GM18909 (cell line): ENCODE measurements around the gene UBA1.

ENCODE experiments used
- ATAC-seq: cut with Tn5 transposase; IDR thresholded peaks from one replicate; pipeline ENCODE4 v1.9.1; 2021; ENCODE audit warnings: mild to moderate bottlenecking; ENCODE audit not compliant: unreplicated experiment, poor library complexity

Gene UBA1

DNA sequence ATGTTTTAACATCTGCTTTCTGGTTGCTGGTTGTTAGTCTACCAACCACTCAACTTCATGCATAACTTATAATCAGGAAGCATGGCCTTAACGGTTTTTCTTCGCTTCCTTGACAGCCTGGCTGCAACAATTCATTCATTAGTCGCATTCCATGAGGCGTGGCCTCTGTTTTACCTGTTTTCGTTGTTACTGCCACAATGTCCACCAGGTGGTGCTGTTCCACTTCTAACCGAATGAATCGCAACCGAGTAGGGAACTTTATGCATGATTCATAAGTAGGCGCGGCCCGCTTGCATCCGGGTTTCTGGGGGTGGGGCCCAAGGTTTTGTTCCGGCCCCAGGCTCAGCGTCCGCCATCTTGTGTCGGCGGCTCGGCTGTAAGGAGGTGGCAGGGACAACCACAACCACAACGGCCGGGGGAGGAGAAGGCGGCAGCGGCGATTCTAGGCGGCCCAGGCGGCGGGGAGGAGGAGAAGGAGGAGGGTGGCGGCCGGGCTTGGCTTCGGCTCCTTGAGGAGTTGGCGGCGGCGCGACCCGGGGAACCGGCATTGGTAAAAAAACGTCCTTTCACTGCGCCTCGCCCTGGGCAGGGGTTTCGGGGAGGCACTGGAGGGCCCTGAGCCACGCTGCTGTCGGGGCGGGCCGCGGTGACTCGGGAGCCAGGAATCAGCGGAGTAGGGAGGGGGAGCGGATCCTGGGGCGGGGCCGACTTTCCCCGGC is at the start of gene UBA1:
TSS of gene UBA1 (plus strand) at position 355 of the 719 bp plus-strand sequence. CDS start 4,974 bp downstream, outside the sequence.
- ATAC-seq: peak; percentile 85

DNA sequence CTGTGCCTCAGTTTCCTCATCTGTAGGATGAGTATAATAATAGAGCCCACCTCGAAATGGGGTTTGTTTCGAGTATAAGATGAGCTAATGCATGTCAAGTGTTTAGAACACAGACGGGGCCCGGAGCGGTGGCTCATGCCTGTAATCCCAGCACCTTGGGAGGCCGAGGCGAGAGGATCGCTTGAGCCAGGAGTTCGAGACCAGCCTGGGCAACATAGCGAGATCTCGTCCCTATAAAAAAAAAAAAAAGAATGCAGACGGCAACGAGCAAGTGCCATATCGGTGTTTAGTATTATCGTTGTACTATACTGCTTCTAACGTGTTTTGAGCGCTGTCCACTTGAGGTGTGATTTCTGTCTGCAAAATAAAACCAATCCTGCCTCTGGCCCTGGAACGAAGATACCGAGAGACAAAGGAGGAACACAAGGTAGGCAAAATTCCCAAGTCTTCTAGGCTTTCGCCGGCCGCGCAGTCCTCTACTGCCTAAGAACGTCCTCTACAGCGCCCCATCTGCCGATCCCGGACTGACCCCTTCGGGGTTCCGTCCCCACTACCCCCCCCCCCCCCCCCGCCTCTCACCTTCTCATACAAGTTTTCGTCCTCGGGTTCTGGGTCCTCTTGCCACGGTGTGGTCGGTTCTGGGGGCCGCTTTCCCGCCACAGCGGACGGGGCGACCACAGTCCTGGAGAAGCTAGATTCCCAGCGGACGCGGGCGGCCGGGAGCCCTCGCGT is 49.6 kb upstream of the UBA1 start:
- ATAC-seq: peak; percentile 4

DNA sequence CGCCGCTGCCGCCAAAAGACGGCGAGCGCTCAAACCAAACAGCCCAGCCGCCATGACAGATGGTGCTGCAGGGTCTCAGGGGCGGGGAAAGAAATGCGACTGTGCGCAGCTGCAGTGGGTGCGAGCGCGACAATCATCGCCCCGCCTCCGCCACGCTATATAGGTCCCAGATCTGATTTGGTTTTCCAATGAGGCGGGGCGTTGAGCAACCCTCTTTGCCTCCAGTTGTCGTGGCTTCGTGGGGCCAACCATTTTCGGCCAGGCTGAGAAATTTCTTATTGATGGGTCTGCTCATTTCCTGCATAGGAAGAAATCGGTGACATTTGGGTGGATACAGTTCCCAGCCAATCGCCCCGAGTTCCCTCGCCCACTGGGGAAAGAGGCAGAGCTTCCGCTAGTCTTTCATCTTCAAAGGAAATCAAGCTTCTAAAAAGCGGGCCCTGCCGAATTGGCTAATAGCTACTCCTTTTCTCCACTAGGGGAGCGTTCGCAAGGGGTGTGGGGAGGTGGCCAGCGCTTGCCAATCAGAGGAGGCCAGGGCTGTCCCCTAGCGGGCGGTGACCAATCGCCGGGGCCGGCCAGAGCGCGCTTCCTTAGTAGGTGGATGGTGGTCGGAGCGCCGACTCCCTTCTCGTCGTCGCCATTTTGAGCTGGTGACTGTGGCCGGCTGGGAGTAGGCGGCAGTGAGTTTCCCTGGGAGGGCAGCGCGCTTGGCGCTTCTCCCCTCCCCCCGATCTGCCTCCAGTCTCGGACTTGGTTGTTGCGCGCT is 48.8 kb upstream of the UBA1 start, which contains the start of the genes NDUFB11 and RBM10:
TSS of gene NDUFB11 (minus strand) at position 77 of the 769 bp plus-strand sequence. CDS start at position 54, 23 bp downstream.
TSS of gene RBM10 (plus strand) at position 596 of the 769 bp plus-strand sequence. CDS start 2,261 bp downstream, outside the sequence.
- ATAC-seq: peak; percentile 87

DNA sequence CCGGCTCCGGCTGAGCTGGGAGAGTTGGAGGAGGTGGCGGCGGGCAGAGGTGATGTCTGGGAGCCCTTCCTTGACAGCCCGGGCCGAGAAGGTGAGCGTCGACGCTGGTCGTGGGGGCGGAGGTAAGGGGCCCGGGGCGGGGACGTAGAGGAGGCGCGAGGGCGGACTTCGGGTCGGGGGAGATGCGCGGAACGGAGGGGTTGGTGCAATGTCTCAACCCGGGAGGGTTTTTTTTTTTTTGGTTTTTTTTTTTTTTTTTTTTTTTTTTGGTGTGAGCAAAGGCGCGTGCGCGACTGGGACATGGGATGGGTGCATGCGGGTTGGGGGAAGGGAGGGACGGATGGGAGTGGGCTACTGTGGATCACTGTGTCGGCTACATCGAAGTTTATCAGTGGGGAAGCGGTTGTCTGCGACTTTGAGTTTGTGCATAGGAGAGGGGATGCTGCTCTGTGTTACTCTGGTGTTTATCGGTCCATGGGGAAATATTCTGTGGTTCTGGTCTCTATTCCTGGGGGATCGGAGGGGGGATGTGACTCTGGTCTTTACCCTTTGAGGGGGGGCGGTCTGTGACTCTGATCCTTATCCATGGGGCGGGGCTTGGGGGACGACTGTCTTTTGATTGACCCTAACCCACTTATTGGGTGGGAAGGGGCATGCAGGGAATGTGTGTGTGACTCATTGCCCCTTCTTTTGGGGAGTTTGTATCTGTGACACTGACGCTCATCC is 48.1 kb upstream of the UBA1 start:
- peak; percentile 24 for ATAC-seq

DNA sequence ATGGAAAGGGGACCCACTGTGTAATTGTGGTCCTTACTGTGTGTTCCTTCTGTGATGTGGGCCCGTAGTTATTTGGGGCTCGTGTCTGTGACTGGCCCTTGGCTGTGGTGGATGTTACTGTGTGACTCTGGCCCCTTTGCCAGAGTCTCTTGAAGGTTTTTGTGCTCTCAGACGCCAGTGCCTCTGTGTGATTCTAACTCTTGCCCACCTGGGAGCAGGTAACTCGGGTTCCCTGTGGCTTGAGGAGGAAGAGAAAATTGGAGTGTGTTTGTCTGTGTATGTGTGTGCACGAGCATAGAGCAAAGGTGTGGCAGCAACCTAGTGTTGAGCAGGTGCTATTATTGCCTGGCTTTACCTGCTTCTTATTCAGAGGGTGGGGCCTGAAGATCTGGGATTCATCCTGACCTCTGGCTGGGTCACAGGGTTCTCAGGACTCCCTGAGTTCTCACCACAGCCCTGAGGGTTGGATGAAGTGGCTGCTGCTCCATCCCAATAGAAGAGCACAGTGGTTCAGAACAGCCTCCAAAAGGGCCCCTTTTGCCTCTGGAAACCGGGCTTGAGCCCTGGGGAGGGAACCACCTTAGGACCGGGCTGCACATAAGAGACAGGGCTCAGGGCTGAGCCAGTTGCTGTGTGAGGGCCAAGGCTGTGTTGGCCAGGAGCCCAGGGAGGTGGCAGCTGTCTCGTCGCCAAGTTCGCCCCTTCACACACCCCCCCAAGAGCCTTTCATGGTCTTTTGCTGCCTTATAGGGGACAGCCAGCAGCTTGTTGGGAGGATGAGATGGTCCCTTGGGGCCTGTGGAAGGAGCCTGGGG is 47.3 kb upstream of the UBA1 start:
- no peak for ATAC-seq

DNA sequence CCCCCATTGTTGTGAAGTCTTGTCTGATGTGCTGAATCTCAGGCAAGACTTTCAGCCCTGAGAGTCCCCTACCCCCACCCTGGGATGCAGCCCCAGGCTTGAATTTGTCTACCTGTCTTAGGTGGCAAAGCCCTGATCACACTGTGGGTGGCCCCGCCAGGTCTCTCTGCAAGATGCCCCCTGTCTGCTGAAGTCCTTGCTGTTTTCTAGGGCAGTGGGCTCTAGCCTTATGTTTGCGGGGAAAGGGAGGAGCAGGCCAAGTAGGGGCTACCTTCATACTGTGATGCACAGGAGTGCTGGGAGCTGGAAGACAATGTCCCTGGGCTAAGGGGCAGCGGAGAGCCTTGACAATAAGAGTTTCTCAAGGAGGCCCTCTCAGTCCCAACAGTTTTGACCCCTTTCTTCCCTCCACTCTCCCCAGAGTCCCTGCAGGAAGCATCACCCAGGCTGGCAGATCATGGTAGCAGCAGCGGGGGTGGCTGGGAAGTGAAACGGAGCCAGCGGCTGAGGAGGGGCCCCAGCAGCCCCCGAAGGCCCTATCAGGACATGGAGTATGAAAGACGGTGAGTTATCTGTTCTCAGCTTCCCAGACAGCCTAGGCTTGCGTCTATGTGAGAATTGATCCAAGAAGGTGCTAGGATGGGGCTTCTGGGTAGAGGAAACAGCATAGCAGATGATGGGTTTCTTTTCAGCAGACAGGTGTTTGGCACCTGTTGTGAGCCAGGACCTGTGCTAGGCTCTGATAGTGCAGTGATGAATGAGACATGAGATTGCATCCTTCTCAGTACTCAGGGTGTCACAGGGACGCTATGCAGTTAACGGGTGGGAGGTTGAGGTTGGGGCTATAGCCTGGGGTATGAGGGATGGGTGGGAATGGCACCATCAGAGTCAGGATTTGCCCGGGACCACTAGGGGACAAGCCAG is 46.4 kb upstream of the UBA1 start:
- ATAC-seq: no peak

DNA sequence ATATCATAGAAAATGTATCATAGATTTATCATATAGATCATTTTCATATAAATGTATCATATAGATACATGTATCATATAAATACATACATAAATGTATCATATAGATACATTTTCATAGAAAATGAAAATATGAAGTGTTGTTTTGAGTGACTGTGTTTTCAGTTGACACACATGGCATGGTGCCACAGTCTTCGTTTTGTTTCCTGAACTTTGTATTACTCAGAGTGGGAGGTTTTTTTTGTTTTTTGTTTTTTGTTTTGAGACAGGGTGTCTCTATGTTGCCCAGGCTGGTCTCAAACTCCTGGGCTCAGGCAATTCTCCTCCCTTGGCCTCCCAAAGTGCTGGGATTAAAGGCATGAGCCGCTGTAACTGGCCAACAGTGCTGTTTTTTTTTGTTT is 44.7 kb upstream of the UBA1 start:
- ATAC-seq: no peak

DNA sequence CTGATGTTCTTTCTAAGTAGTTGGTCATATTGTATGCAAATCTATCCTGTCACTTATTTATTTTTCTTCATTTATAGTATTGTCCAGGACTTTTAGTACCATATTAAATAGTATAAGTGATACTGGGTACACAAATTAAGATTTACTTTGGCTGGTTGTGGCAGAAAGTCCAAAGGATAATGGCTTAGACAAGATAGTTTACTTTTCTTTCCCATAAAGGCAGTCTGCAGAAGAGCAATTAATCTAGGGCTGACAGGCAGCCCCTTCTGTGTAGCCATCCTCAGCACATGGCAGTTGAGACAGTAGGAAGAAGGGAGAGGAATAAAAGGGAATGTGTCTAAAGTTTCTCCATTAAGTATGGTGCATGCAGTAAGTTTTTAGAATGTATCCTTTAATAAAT is 42.2 kb upstream of the UBA1 start:
- ATAC-seq: no peak

DNA sequence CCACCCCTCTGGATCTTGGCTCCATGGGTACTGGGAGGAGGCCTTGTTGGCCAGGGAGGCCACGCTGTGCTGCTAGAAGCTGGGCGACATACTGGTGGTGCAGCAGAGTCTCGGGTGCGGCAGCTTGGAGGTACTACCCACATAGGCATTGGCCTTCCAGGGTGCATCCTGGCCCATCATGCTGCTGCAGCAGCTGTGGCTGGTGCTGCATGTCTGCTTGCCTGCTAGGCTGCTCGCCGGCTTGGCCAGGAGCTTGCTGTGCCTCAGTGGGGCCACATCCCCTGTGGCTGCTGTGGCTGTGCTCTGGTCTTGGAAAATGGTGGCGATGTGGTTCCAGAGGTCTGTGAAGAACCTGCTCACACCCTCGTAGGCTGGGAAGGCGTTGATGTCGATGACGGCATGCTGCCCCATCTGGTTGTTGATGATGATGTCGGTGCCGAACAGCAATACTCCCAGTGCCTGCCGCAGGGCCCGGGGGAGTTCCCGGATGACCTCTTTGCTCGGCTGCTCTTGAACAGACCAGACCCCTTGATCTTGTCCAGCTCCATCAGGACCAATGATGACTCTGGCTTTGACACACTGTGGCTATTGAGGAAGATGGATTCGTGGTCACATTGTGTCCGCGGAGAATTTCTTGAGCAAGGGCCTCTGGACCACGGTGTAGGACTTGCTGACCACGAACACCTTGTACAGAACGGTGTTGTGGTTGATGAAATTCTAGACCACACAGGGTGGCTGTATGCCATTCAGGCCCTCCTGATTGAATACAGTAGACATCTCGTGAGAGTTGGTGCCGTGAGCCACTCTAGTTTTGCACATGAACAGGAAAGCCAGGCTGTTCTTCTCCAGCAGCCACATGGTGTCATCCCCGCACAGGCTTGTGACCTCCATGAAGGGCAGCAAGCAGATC is 36.8 kb upstream of the UBA1 start:
- no peak for ATAC-seq

DNA sequence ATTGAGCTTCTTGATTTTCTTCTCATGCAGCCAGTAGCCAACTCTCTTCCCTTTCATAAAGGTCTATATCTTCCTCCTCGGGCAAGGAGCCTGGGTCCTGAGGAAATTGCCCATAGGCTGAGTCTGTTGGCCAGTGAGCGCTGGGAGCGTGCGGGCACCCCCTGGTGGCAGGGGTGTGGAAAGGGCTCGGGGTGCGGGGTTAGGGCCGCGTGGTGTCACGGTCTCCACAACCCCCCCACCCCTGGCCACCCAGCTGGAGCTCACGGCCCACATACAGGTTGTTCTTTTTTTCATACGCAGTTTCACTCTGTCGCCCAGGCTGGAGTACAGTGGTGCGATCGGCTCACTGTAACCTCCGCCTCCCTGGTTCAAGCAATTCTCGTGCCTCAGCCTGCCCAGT is 35.5 kb upstream of the UBA1 start:
- ATAC-seq: no peak

DNA sequence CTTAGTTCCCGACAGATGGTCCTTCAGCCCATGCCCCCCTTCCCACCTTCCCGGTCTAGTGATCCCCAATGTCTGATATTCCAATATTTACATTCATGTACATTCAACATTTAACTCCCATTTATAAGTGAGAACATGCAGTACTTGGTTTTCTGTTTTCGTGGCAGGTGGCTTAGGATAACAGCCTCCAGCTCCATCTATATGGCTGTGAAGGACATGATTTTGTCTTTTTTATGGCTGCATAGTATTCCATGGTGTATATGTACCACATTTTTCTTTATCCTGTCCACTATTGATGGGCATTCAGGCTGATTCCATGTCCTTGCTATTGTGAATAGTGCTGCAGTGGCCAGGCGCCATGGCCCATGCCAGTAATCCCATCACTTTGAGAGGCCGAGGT is 34.8 kb upstream of the UBA1 start:
- no peak for ATAC-seq

DNA sequence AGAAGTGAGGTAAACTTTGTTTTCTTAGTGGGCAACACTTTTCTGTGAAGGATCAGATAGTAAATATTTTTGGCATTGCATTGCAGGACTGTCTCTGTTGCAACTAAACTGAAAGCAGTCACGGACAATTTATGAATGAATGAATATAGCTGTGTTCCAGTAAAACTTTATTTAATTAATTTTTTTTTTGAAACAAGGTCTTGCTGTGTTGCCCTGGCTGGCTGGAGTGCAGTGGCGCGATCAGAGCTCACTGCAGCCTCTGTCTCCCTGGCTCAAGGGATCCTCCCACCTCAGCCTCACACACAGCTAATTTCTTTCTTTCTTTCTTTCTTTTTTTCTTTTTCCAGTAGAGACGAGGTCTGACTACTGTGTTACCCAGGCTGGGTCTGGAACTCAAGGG is 32.8 kb upstream of the UBA1 start:
- ATAC-seq: no peak

DNA sequence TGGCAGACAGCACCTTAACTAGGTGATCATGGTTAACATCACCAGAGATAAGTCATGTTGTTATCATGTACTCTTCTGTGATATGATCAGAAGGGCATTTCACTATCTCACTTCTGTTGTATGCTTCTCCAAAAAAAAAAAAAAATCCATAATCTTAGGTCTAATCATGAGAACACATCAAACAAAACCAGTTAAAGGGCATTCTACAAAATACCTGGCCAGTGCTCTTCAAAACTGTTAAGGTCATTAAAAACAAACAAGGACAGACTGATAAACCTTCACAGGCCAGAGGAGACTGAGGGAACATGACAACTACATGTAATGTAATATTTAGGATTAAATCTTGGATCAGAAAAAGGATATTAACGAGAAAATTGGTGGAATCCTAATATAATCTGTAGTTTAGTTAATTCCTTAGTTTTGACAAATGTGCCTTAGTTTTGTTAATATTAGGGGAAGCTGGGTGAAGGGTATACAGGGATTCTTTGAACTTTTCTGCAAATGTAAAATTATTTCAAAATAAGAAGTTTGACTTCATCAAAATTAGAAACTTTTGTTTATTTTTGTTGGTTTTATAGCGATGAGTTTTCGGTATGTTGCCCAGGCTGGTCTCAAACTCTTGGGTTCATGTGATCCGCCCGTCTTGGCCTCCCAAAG is 30.6 kb upstream of the UBA1 start:
- ATAC-seq: no peak

DNA sequence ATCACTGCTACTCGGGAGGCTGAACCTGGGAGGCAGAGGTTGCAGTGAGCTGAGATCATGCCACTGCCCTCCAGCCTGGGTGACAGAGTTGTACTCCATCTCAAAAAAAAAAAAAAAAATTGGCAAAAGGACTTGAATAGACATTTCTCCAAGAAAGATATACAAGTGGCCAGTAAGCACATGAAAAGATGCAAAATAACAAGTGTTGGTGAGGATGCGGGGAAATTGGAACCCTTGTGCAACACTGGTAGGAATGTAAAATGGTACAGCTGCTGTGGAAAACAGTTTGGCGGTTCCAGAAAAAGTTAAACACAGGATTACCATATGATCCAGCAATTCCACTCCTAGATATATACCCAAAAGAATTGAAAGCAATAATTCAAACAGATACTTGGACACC is 29.2 kb upstream of the UBA1 start:
- ATAC-seq: no peak

DNA sequence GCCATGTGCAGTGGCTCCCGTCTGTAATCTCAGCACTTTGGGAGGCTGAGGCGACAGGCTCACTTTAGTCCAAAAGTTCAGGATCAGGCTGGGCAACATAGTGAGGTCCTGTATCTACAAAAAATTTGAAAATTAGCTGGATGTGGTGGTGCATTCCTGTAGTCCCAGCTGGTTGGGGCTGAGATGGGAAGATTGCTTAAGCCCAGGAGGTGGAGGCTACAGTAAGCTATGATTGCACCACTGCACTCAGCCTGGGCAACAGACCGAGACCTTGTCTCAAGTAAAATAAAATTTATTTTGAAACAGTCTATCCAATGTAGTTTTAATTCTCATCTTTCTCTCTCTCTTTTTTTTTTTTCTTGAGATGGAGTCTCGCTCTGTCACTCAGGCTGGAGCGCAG is 27.5 kb upstream of the UBA1 start:
- ATAC-seq: no peak

DNA sequence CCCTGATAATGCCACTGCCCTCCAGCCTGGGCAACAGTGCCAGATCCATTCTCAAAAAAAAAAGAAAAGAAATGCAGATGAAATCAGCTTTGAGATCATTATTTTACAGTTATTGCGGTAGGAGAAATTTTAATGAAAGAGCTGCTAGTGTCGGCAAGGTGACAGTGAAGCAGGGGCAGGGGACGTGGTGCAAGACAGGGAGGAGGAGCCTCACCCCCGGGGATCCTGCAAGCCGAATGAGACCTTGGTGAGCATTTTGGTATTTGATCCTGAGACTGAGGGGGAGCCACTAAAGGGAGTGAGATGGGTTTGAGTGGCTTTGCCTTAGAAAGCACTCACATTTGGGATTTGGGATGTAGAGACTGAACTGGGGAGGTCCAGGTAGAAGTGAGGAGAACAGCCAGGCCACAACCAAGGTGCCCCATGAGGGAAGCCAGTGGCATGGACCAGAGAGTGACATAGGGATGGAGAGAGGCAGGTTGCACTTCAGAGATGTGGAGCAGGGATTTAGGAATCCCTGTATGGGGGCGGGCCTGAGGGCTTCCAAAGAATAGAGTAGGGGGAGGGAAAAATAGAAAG is 25.0 kb upstream of the UBA1 start:
- no peak for ATAC-seq

DNA sequence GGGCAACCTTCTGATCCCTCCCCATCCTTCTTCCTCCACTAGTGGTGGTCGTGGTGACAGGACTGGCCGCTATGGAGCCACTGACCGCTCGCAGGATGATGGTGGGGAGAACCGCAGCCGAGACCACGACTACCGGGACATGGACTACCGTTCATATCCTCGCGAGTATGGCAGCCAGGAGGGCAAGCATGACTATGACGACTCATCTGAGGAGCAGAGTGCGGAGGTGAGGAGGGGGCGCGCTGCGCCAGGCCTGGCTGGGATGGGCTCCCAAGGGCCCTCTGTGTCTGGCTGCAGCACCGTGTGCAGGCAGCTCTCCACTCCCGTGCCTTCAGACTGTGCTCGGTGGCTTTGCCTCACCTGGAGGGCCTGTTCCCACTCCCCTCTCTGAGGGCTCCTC is 24.4 kb upstream of the UBA1 start:
- no peak for ATAC-seq
